HepG2 (cell line): ENCODE results near the gene FANCF. TPM values are rescaled to one million over a fixed set of nuclear protein-coding genes. Genes with fewer than 3 reads are reported as not detected.

Source experiments
- ATAC-seq: fragments of 200-7000 bp; cut with Tn5 transposase; 3 replicates; pipeline ENCODE4 v1.9.1; 2020; ENCODE audit warnings: mild to moderate bottlenecking, moderate library complexity
- BruUV-seq: library from RNA; stranded (reverse); fragments of 400-500 nt; replicated peaks from 2 replicates; lab custom pipeline; 2021; lab: Mats Ljungman, UMichigan
- CTCF ChIA-PET: fragments of 300-600 bp; formaldehyde crosslinking; extraction: SDS; loops from one replicate; lab custom pipeline; 2021; ENCODE audit warnings: low total read pairs, inconsistent platforms, low intra/inter-chr PET ratio; lab: Yijun Ruan, JAX
- POLR2A ChIA-PET: fragments of 350-600 bp; sonication (Branson Sonifier 250); formaldehyde crosslinking; loops from one replicate; lab custom pipeline; 2020; ENCODE audit warnings: antibody characterized with exemption, inconsistent platforms; lab: Yijun Ruan, JAX
- DNase-seq: peaks from one replicate; pipeline ENCODE4 v3.0.0-alpha.2; 2015; ENCODE audit warnings: low spot score
- FAIRE-seq: peaks from 3 replicates; lab custom pipeline; 2011; peaks lifted over from hg19 to GRCh38; lab: Jason Lieb, UNC
- H2AFZ ChIP-seq: one replicate; pipeline ENCODE4 v1.6.1; 2011; ENCODE audit warnings: low read length, inconsistent platforms
- H3K27ac ChIP-seq: fragments of 300-600 bp; 3 replicates; pipeline ENCODE4 v1.8.0; 2011; ENCODE audit warnings: mixed run types, mild to moderate bottlenecking, mixed read lengths, low read length, inconsistent platforms; ENCODE audit not compliant: insufficient read depth; ENCODE audit errors: extremely low read length
- H3K27me3 ChIP-seq, 2 experiments: fragments of 200-600 bp in 1 of 2; 2 replicates in 1 of 2; 3 replicates in 1 of 2; pipeline versions ENCODE4 v1.6.0 to v1.8.0; 2011; ENCODE audit warnings: low read length in 2 of 2, mild to moderate bottlenecking in 2 of 2, moderate library complexity in 2 of 2, inconsistent platforms in 1 of 2; ENCODE audit not compliant: insufficient read depth in 2 of 2, control insufficient read depth in 1 of 2
- H3K36me3 ChIP-seq, 2 experiments: fragments of 200-600 bp in 1 of 2; replicated peaks in 1 of 2; 2 replicates in 1 of 2; 3 replicates in 1 of 2; pipeline versions ENCODE4 v1.5.1 to v1.8.0; 2011; ENCODE audit warnings: low read length in 2 of 2, inconsistent platforms in 1 of 2; ENCODE audit not compliant: insufficient read depth in 2 of 2, control insufficient read depth in 1 of 2
- H3K4me1 ChIP-seq: 2 replicates; pipeline ENCODE4 v1.5.1; 2012; ENCODE audit warnings: low read length, inconsistent platforms; ENCODE audit not compliant: insufficient read depth
- H3K4me2 ChIP-seq: 2 replicates; pipeline ENCODE4 v1.6.0; 2011; ENCODE audit warnings: low read depth, low read length, inconsistent platforms
- H3K4me3 ChIP-seq, 3 experiments: fragments of 200-600 bp in 1 of 3; sonication (generic), shearing (Covaris generic) in 1 of 3; replicated peaks in 1 of 3; 2 replicates each; pipeline ENCODE4 v1.5.1; 2011 to 2016; ENCODE audit warnings: low read length in 3 of 3, inconsistent platforms in 2 of 3, low read depth in 2 of 3, mild to moderate bottlenecking in 2 of 3, control low read depth in 1 of 3, mixed read lengths in 1 of 3; ENCODE audit not compliant: insufficient read depth in 1 of 3
- H3K79me2 ChIP-seq: one replicate; pipeline ENCODE4 v1.6.1; 2011; ENCODE audit warnings: low read length, inconsistent platforms; ENCODE audit not compliant: insufficient read depth
- H3K9ac ChIP-seq: 2 replicates; pipeline ENCODE4 v1.6.0; 2011; ENCODE audit warnings: mild to moderate bottlenecking, low read depth, low read length, inconsistent platforms; ENCODE audit not compliant: insufficient read depth
- H3K9me3 ChIP-seq: 2 replicates; pipeline ENCODE4 v1.5.1; 2012; ENCODE audit warnings: mild to moderate bottlenecking, low read length
- H4K20me1 ChIP-seq: 2 replicates; pipeline ENCODE4 v1.6.0; 2011; ENCODE audit warnings: inconsistent platforms, mild to moderate bottlenecking, low read length, moderate library complexity; ENCODE audit not compliant: insufficient read depth
- ATF4 ChIP-seq, 2 experiments: fragments of 450-650 bp in 1 of 2; sonication (generic) in 1 of 2; formaldehyde crosslinking; IDR thresholded peaks; 2 replicates each; pipeline versions ENCODE4 v1.5.0 to v1.8.0; 2020 to 2022; ENCODE audit warnings: mild to moderate bottlenecking in 1 of 2, missing genetic modification reagents in 1 of 2
- CREM ChIP-seq, 2 experiments: sonication (generic) in 1 of 2; formaldehyde crosslinking in 1 of 2; IDR thresholded peaks; 2 replicates each; pipeline versions ENCODE4 v1.4.0 to v1.6.1; 2016 to 2020; ENCODE audit warnings: antibody characterized with exemption in 1 of 2, mild to moderate bottlenecking in 1 of 2, missing genetic modification reagents in 1 of 2
- ERF ChIP-seq: IDR thresholded peaks from 2 replicates; pipeline ENCODE4 v1.6.1; 2018; ENCODE audit warnings: missing biosample characterization, missing genetic modification reagents
- HDAC6 ChIP-seq: fragments of 200-600 bp; sonication (generic); IDR thresholded peaks from 2 replicates; pipeline ENCODE4 v1.7.0; 2017; ENCODE audit warnings: mild to moderate bottlenecking, antibody characterized with exemption, low read length, low read depth
- IRF2 ChIP-seq: IDR thresholded peaks from 2 replicates; pipeline ENCODE4 v1.6.1; 2018; ENCODE audit warnings: missing genetic modification reagents, missing compliant biosample characterization
- KDM5B ChIP-seq: sonication (generic); formaldehyde crosslinking; IDR thresholded peaks from 2 replicates; pipeline ENCODE4 v1.4.0; 2020; ENCODE audit warnings: missing genetic modification reagents, mild to moderate bottlenecking, borderline replicate concordance
- MAF1 ChIP-seq: sonication (generic); formaldehyde crosslinking; IDR thresholded peaks from 2 replicates; pipeline ENCODE4 v1.5.0; 2020; ENCODE audit warnings: missing genetic modification reagents, borderline replicate concordance
- RAD21 ChIP-seq: fragments of 450-650 bp; formaldehyde crosslinking; IDR thresholded peaks from 2 replicates; pipeline ENCODE4 v1.5.0; 2020; ENCODE audit warnings: mild to moderate bottlenecking
- RNF219 ChIP-seq: sonication (generic); formaldehyde crosslinking; IDR thresholded peaks from 2 replicates; pipeline ENCODE4 v1.5.0; 2020; ENCODE audit warnings: mild to moderate bottlenecking, missing genetic modification reagents
- SCMH1 ChIP-seq: sonication (generic); formaldehyde crosslinking; IDR thresholded peaks from 2 replicates; pipeline ENCODE4 v1.9.0; 2021; ENCODE audit warnings: missing genetic modification reagents, mild to moderate bottlenecking, borderline replicate concordance
- TBX3 ChIP-seq: fragments of 450-650 bp; IDR thresholded peaks from 2 replicates; pipeline ENCODE4 v1.6.1; 2017; ENCODE audit warnings: antibody characterized with exemption, mild to moderate bottlenecking, inconsistent platforms, borderline replicate concordance
- THAP8 ChIP-seq: sonication (generic); formaldehyde crosslinking; IDR thresholded peaks from 2 replicates; pipeline ENCODE4 v1.5.1; 2020; ENCODE audit warnings: missing genetic modification reagents, mild to moderate bottlenecking, borderline replicate concordance
- ZBTB2 ChIP-seq: sonication (generic); formaldehyde crosslinking; IDR thresholded peaks from 2 replicates; pipeline ENCODE4 v1.8.0; 2022; ENCODE audit warnings: low read depth, missing genetic modification reagents
- ZNF121 ChIP-seq: sonication (generic); formaldehyde crosslinking; IDR thresholded peaks from 2 replicates; pipeline ENCODE4 v1.5.0; 2020; ENCODE audit warnings: mild to moderate bottlenecking, missing genetic modification reagents
- ZNF20 ChIP-seq: sonication (generic); formaldehyde crosslinking; IDR thresholded peaks from 2 replicates; pipeline ENCODE4 v1.4.0; 2020; ENCODE audit warnings: mild to moderate bottlenecking, moderate library complexity, missing genetic modification reagents
- ZNF33A ChIP-seq: sonication (generic); formaldehyde crosslinking; IDR thresholded peaks from 2 replicates; pipeline ENCODE4 v1.5.1; 2020; ENCODE audit warnings: missing genetic modification reagents, mild to moderate bottlenecking, moderate library complexity, borderline replicate concordance
- ZNF562 ChIP-seq: sonication (generic); formaldehyde crosslinking; IDR thresholded peaks from 2 replicates; pipeline ENCODE4 v1.8.0; 2022; ENCODE audit warnings: missing genetic modification reagents, borderline replicate concordance
- ZNF597 ChIP-seq: sonication (generic); formaldehyde crosslinking; IDR thresholded peaks from 2 replicates; pipeline ENCODE4 v1.5.0; 2020; ENCODE audit warnings: missing genetic modification reagents
- ZNF660 ChIP-seq: sonication (generic); formaldehyde crosslinking; IDR thresholded peaks from 2 replicates; pipeline ENCODE4 v1.5.1; 2020; ENCODE audit warnings: mild to moderate bottlenecking, low read depth, missing genetic modification reagents, borderline replicate concordance
- ZNF777 ChIP-seq: sonication (generic); formaldehyde crosslinking; IDR thresholded peaks from 2 replicates; pipeline ENCODE4 v1.4.0; 2020; ENCODE audit warnings: missing genetic modification reagents
- in situ Hi-C: cut with HindIII; loops from 2 replicates; pipeline ENCODE4 v1.10.0; 2017; ENCODE audit warnings: low pct_unique_long_range_greater_than_20kb; ENCODE audit not compliant: extremely low pct_ligation_motif_present
- intact Hi-C: fragments of 100-400 bp; cut with micrococcal nuclease; formaldehyde crosslinking; loops from one replicate; pipeline ENCODE4 v1.10.0; 2022; ENCODE audit not compliant: unreplicated experiment
- polyA plus RNA-seq, 8 experiments: library from polyadenylated mRNA; depleted of rRNA in 3 of 8; stranded (reverse) in 7 of 8; unstranded in 1 of 8; fragments of >200 nt; fragmentation: Illumina TruSeq in 4 of 8; extraction: Trizol in 4 of 8; gene quantifications; 2 replicates each; pipeline versions ENCODE4 v1.2.1 to v1.2.3, GENCODE V29; 2011 to 2016; ENCODE audit warnings: low read depth in 4 of 8, missing spikeins in 1 of 8, mixed read lengths in 1 of 8; ENCODE audit not compliant: insufficient read depth in 1 of 8
- total RNA-seq, 5 experiments: library from RNA; depleted of rRNA; stranded (reverse); fragments of >200 nt; fragmentation: Illumina TruSeq; extraction: Trizol; gene quantifications; 2 replicates each; pipeline ENCODE4 v1.2.3, GENCODE V29; 2016; ENCODE audit warnings: low read depth in 1 of 5

FANCF gene
- total and polyA plus RNA-seq, 2 of the 13 experiments (the other 11 are each of a cell fraction or from before 2014, with no cell fraction given) = 2.5 to 9.7 TPM

- intact Hi-C loops (no loop called here), in situ Hi-C loops (no loop called here)
- no peaks in the 10 kb centered on the region for H3K4me1 ChIP-seq
- TF ChIP-seq ZBTB2 (CRISPR knock-in tag) (no peak), ZNF562 (CRISPR knock-in tag) (no peak), RAD21 (CRISPR knock-in tag) (no peak), ZNF121 (no peak), CREM (IDR thresholded peaks at IDR 0.05) (no peak), CREM (CRISPR knock-in tag; IDR thresholded peaks at IDR 0.05) (no peak), SCMH1 (no peak), RNF219 (CRISPR knock-in tag) (no peak), MAF1 (CRISPR knock-in tag) (no peak), ZNF33A (no peak), ZNF777 (no peak), ZNF660 (no peak), ERF (CRISPR knock-in tag) (no peak), THAP8 (no peak), IRF2 (CRISPR knock-in tag) (no peak), ZNF597 (CRISPR knock-in tag) (no peak), HDAC6 (no peak), ZNF20 (no peak), TBX3 (no peak), KDM5B (CRISPR knock-in tag) (no peak), ATF4 (CRISPR knock-in tag; IDR thresholded peaks at IDR 0.05) (no peak)
- no peaks in the 10 kb centered on the region for H3K27me3 ChIP-seq
- H3K36me3 ChIP-seq = no peaks in the 10 kb centered on the region
- no peak overlapping the region for H3K9ac ChIP-seq
- H3K79me2 ChIP-seq = no peaks in the 10 kb centered on the region
- BruUV-seq = no TSS peak
- H4K20me1 ChIP-seq = no peaks in the 10 kb centered on the region
- FAIRE-seq (no peak), ATAC-seq (no peak), DNase-seq (no peak)
- POLR2A ChIA-PET = no interaction called here
- H3K9me3 ChIP-seq = no peaks in the 10 kb centered on the region
- no peak overlapping the region for H3K4me3 ChIP-seq
- CTCF ChIA-PET = no interaction called here
- no peak overlapping the region for H2AFZ ChIP-seq
- no peak overlapping the region for H3K4me2 ChIP-seq
- no peak overlapping the region for H3K27ac ChIP-seq
These were observed 23.1 kb downstream of the FANCF start for GRCh38 chr11:22602504-22602903.
